Stimulated activated CD8-positive, alpha-beta memory T cell treated with anti-CD3 and anti-CD28 coated beads, Interleukin-12 subunit alpha, Interleukin-12 subunit beta, amount 100 ng/mL, for 24 hours (primary cell): ENCODE measurements around the gene FATE1.
A peak's percentile ranks its signal among the peaks of the same experiment; 100 is the strongest.
"Not testable (repeated sequence)": the region's sequence is repeated elsewhere in the genome, so short reads cannot be mapped to it uniquely, and the experiment has no call there.

Source experiments
- DNase-seq: peaks from one replicate; pipeline ENCODE4 v3.0.0-alpha.2; 2020; ENCODE audit errors: extremely low read depth

The FATE1 gene

DNA sequence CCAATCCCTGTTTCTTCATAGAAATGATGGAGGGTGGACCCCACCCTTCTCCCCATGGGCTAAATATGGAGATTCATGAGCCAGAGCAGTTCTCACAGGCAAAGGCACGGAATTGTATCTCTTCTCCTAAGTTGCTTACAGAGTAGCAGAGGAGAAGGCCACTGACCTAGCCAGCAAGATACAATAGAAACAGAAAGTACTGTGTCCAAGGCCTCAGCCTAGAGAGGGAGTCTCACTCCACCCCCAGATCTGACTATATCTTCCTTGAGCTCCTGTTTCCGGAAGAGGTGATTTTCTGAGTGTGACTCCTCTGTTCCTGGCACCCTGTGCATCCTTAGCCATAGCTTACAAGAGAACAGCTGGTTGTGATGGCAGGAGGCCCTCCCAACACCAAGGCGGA, at the start of gene FATE1:
FATE1 (plus strand) TSS at position 284 of the 400 bp plus-strand sequence; CDS start at position 369, 85 bp downstream.
- no peak for DNase-seq

DNA sequence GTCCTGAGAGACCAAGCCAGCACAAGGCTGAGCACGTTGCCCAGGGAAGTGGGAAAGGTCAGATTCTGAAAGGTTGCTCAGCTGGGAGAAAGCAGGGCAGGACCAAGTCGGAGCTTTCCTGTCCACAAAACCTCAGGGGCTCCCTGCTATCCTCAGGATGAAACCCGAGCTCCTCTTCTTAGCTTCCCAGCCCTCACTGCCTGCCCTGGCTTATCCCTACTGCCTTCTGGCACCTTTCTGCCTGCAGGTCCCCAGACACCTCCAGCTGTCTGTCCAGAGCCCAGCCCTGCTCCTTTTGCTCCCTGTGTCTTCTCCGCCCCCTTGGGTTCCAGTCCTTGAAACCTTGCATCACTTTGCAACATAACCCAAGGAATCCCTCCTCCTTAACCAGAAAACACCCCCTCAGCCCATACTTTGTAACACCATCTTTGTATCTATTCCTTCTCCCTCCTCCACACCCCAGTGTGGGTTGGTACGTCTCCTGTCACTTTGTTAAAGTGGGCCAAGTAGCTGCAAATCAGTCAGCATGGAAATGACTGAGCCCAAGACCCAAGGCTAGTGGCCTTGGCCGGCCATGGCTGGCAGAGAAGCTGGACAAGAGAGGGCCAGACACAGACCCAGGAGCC, 40.6 kb upstream of the FATE1 start:
- DNase-seq = no peak

DNA sequence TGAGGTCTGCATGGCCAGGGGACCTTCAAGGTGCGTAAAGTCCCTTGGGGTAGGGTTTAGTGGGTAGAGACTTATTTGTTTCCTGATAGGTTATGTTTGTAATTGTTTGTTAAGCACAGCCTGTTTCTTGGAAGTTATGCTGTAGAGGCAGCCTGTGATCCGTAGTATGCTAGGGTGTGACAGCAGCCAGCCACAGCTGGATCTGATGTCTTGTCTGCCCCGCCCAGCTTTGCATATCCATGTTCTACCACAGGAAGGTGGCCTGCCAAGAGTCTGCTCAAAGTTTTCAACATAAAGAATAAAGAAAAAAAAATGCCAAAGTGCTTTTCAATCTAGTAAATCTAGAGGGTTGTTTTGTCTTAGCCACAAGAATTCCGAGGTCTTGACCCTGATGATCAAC, 39.6 kb upstream of the FATE1 start:
- no peak for DNase-seq

GRCh38 chrX:151679798-151680402, 35.9 kb upstream of the FATE1 start:
- no peak for DNase-seq

DNA sequence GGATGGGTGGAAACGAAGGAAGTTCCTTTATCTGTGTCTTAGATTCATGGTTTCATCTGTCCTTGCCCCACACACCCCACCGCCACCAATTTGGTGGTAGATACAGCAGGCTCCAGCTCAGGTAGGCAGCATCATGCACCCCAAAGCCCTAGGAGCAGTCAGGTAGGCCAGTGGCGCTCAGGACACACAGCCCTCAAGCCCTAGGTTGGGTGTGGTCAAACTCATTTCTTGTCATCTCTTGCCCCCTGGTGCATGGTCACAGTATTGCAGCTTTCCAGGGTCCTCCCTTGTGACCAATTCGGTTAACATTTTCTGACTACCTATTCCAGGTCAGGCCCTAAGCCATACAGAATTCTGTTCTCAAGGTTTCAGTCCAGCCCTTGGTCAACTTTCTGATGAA, 35.0 kb upstream of the FATE1 start:
- peak; percentile 11 for DNase-seq

GRCh38 chrX:151687635-151688034, 28.2 kb upstream of the FATE1 start:
- no peak for DNase-seq

DNA sequence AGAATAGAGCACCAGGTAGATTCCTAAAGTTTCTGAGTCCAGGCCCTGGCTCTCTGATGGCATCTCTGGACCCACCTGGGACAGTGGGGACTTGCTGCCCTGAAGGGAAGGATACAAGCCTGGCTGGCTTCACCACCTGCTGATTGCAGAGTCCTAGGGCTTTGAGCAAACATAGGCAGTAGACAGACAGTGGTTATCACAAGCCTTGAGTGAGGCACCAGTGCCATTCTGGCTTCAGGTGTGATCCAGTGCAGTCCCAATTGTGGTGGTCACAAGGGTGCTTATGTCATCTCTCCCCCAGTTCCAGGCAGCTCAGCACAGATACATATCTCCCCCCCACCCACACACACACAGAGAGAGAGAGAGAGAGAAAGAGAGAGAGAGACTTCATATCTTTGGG, 27.1 kb upstream of the FATE1 start:
- DNase-seq = no peak

DNA sequence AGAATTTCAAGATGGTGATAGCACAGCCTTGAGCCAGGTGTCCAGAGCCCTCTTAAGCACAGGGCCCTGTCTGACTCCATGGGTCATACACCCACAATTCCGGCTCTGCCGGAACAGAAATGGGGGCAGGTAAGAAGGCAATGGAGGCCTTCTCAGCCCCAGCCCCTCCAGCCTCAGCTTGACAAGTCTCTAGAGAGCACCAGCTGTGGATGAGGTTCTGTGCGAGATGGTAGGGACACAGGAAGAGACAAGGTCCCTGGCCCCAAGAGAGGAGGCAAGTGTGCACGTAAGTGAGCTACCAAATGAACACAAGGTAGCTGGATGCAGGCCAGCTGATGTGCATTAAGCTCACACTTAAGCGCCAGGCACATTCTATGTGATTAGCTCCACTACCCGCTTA, 23.0 kb upstream of the FATE1 start:
- DNase-seq = no peak

- no peak for DNase-seq
Observed at GRCh38 chrX:151694121-151694520, 21.7 kb upstream of the FATE1 start.

- DNase-seq = no peak
Observed at GRCh38 chrX:151694661-151695582, 20.9 kb upstream of the FATE1 start, which contains the start of gene PRRG3. PRRG3 (plus strand) TSS chrX:151695458; CDS start chrX:151698815, 3,357 bp downstream.

GRCh38 chrX:151695583-151696340, 20.1 kb upstream of the FATE1 start:
- DNase-seq = no peak

- not testable (repeated sequence) for DNase-seq
Observed at GRCh38 chrX:151697082-151697481, 18.8 kb upstream of the FATE1 start.

- no peak for DNase-seq
Observed at GRCh38 chrX:151697522-151697921, 18.3 kb upstream of the FATE1 start.

GRCh38 chrX:151698485-151698884, 17.4 kb upstream of the FATE1 start:
- DNase-seq = no peak

DNA sequence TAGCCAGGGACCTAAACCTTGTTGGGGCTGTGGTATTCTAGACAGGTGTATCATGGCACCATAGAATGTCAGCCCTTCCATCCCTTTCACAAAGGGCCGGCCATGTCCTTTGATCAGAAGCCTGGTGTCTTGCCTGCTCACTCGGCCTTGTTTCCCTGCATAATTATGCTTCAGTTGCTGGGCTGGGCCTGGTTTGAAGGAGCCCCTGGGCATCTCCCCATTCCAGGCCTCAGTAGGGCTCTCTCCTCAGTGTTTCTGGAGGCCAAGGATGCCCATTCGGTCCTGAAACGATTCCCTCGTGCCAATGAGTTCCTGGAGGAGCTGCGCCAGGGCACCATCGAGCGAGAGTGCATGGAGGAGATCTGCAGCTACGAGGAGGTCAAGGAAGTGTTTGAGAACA, 16.1 kb upstream of the FATE1 start:
- DNase-seq = no peak

GRCh38 chrX:151700581-151700980, 15.3 kb upstream of the FATE1 start:
- DNase-seq = no peak

DNA sequence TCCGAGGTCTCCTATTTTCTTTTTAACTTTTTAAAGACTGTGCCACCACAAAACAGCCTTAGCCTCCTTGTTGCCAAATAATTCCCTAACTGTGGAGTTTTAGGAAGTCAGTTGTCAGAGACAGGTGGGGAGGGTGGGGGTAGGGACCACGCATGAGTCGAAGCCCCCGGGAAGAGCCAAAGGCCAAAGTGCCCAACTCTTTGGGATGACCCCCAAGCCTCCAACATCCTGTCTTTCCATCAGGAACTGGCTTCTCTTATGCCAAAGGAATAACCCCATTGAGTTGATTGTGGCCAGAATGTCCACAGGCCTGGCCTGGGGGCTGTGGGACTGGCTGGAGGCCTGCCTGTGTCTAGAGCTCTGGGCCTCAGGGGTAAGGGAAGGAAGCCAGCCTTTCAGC, 14.8 kb upstream of the FATE1 start:
- no peak for DNase-seq

GRCh38 chrX:151701531-151701930, 14.3 kb upstream of the FATE1 start:
- no peak for DNase-seq

DNA sequence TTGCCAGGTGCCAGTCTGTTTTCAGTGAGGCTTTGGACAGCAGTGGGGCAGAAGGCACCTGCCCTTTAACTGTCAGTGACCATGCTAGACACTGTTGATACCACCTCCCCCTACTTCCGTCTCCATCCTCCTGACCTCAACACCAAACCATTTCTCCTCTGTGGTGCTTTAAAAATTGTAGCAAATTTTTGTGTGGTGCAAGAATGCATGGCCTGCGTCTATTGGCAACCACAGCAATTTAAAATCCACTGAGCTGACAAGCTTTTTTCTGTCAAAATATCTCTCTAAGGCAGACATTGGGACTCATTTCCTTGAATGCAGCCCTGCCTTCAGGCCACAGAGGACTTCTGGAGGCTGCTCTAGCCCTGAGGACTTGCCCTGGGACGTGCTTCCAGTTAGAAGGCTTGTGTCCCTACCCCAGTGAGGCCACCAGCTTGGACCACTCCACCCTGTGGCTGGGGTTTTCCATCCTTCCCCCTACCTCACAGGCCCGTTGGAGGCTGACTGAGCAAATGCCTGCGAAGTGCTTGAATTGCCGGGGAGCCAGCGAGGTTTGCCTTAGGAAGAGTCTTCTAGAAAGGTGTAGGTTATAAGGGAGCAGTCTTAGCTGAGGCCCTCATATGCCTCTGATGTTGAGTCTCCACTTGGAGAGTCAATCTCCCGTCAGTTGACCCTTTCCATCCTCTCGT, 13.7 kb upstream of the FATE1 start:
- no peak for DNase-seq

GRCh38 chrX:151702741-151703340, 13.0 kb upstream of the FATE1 start:
- DNase-seq = no peak

- DNase-seq = no peak
Observed at GRCh38 chrX:151703487-151703886, 12.3 kb upstream of the FATE1 start.
